Left cardiac atrium (tissue), 4 donors: ENCODE data around the gene NCAPD2. TPM values are rescaled to one million over a fixed set of nuclear protein-coding genes. Genes with fewer than 3 reads are reported as not detected.
"Not testable (repeated sequence)": the region's sequence is repeated elsewhere in the genome, so short reads cannot be mapped to it uniquely, and the experiment has no call there.

Source experiments
- ATAC-seq, 2 donors: fragments of 200-7000 bp; cut with Tn5 transposase; one replicate each; pipeline ENCODE4 v1.9.1; 2020; ENCODE audit warnings: mild to moderate bottlenecking in 2 of 2, moderate library complexity in 2 of 2
- DNase-seq: peaks from one replicate; pipeline ENCODE4 v3.0.0-alpha.2; 2020
- intact Hi-C, 2 donors: fragments of 100-400 bp; cut with DNase I; formaldehyde crosslinking; loops; one replicate each; pipeline versions ENCODE4 v1.14.1 to v1.15.1; 2022 to 2023
- total RNA-seq, 2 donors: library from RNA; stranded (reverse); fragmentation: NEBNext Ultra II Directional; extraction: Animal tissue kit (Norgen Biotek cat#: 25700); gene quantifications; one replicate each; pipeline ENCODE4 v1.2.1, GENCODE V29; 2021
- donor health status: DM: no; HTN: yes; CAD: no.
- donor health status: DM: no; HTN: yes; CAD: no; lungs with severe emphysema.
- donor health status: DM: yes; HTN: yes; CAD: no.
- donor health status: Dilated cardiomyopathy.

Gene NCAPD2
- total RNA-seq, 2 donors from 2014 or later: 12.4 to 15.8 TPM

DNA sequence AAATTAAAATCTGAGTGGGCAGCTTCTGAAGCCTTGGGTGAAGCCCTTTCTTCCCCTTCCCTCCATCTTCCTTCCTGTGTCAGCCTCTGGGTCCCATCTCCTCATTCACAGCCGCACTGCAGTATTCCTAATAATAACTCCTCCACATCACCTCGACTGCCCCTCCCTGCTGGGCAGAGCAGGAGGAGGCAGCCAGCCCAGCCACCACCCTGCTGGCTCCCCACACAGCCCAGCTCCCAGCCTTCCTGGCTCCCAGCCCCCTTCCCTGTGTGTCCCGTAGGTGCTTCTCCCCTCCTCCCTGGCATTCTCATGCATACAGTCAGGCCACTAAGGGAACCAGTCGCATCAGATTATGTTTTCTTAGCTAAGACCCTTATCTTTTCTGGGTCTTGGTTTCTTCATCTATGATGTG lies 58.2 kb downstream of the NCAPD2 start:
- ATAC-seq (peak; percentile 41 to 54), DNase-seq (peak; percentile 75)
- intact Hi-C loops: loop anchor here in 1 of 2 donors (2.0 kb wide), 1 partner anchor 17 kb away; the partner anchor contains the start of gene GAPDH

GRCh38 chr12:6553051-6553868 lies 59.4 kb downstream of the NCAPD2 start:
- peak; percentile 51 for DNase-seq
- intact Hi-C loops: loop anchor here in 1 of 2 donors (2.0 kb wide), 1 partner anchor 18 kb away; the partner anchor contains the start of gene GAPDH
- ATAC-seq: peak; percentile 23 to 36

GRCh38 chr12:6554168-6555017 lies 60.5 kb downstream of the NCAPD2 start:
- intact Hi-C loops: no loop called here
- ATAC-seq: peak; percentile 38 to 42

GRCh38 chr12:6555018-6555691 lies 61.3 kb downstream of the NCAPD2 start:
- peak; percentile 52 for DNase-seq
- ATAC-seq: peak in 1 of 2 donors; percentile 2
- intact Hi-C loops: no loop called here

More at GRCh38 chr12:6554168-6555017, 60.5 kb downstream of the NCAPD2 start:
- peak; percentile 84 for DNase-seq

- intact Hi-C loops, ATAC-seq, DNase-seq: not testable (repeated sequence)
Measured at GRCh38 chr12:6556496-6556817, 62.6 kb downstream of the NCAPD2 start.

- DNase-seq: no peak
Measured at GRCh38 chr12:6556857-6557256, 63.0 kb downstream of the NCAPD2 start.

GRCh38 chr12:6558014-6558760 lies 64.3 kb downstream of the NCAPD2 start:
- ATAC-seq, intact Hi-C loops: not testable (repeated sequence)
- DNase-seq: peak; percentile 57

More at GRCh38 chr12:6556857-6557256, 63.0 kb downstream of the NCAPD2 start:
- intact Hi-C loops: no loop called here
- ATAC-seq: no peak

- ATAC-seq (no peak), DNase-seq (no peak)
- intact Hi-C loops: no loop called here
Measured at GRCh38 chr12:6559500-6559899, 65.6 kb downstream of the NCAPD2 start.

GRCh38 chr12:6560501-6561205 lies 66.8 kb downstream of the NCAPD2 start:
- intact Hi-C loops: no loop called here
- DNase-seq: no peak
- ATAC-seq: no peak

DNA sequence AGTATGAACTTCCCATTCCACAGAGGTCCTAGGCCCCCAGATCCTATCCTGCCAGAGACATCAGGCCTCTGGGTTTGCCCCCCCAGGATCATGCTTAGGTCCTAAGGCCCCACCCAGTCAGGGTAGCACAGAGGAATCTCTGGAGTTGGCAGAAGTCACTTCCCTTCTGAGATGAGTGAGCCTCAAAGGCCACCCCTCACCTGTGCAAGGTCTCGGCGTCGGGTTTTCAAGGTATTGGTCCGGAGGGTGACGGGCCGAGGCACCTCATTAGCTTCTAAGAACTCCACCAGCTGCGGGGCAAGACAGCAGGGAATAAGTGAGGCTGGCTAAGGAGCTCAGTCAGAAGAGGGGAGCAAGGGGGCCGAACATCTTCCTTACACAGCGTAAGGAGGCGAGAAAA lies 69.0 kb downstream of the NCAPD2 start:
- DNase-seq (no peak), ATAC-seq (no peak)
- intact Hi-C loops: no loop called here

DNA sequence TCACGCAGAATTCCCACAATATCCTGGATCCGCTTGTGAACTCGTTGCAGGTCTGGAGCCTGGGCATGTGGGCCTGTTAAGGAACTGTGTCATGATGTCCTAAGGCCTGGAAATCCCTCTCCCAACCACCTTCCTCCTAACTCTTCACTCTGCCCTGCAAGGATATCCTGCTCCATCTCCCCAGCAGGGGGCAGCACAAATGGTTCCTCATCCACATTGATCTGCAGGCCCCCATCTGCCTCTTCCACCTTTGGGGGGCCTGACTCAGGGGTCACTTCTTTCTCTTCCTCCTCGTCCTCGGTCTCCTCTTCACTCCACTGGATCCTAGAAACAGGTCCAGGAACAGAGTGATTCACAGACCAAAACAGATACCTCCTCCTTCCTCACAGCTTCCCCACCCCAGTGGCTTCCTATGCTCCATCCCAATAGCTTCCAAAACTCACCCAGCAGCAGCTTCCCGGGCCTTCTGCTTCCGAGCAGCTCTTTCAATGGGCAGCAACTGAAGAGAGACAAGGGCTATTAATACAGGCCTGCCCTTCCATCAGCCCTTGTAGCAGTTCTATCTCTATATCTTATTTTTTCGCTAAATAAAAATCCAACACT lies 69.6 kb downstream of the NCAPD2 start:
- ATAC-seq (peak in 1 of 2 donors; percentile 5), DNase-seq (peak; percentile 65)
- intact Hi-C loops: no loop called here

GRCh38 chr12:6567112-6567670 lies 73.3 kb downstream of the NCAPD2 start:
- ATAC-seq (no peak), DNase-seq (no peak)
- intact Hi-C loops: loop anchor here in 1 of 2 donors (5.0 kb wide), 1 partner anchor 40 kb away; the partner anchor contains the start of gene CHD4

DNA sequence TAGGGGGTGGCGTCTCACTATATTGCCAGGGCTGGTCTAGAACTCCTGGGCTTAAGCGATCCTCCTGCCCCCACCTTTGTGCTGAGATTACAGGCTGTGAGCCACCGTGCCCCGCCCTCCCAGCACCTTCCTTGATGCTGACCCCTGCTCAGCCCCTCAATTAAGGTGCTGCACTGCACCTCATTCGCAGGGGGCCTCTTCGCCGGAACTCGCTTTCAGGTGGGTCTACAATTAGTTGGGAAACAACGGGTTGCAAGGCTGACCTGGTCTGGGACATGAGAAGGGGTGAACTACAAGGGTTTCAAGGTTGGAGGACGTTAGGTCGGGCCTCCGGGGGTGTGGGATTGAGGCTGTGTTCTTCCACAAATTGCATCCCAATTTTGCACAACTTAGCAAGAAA lies 75.4 kb downstream of the NCAPD2 start:
- intact Hi-C loops: loop anchor here in 1 of 2 donors (5.0 kb wide), 1 partner anchor 38 kb away; the partner anchor contains the start of gene CHD4
- ATAC-seq: no peak
- DNase-seq: no peak

GRCh38 chr12:6569786-6570185 lies 75.9 kb downstream of the NCAPD2 start:
- DNase-seq (no peak), ATAC-seq (no peak)
- intact Hi-C loops: loop anchor here in 1 of 2 donors (5.0 kb wide), 1 partner anchor 38 kb away; the partner anchor contains the start of gene CHD4

DNA sequence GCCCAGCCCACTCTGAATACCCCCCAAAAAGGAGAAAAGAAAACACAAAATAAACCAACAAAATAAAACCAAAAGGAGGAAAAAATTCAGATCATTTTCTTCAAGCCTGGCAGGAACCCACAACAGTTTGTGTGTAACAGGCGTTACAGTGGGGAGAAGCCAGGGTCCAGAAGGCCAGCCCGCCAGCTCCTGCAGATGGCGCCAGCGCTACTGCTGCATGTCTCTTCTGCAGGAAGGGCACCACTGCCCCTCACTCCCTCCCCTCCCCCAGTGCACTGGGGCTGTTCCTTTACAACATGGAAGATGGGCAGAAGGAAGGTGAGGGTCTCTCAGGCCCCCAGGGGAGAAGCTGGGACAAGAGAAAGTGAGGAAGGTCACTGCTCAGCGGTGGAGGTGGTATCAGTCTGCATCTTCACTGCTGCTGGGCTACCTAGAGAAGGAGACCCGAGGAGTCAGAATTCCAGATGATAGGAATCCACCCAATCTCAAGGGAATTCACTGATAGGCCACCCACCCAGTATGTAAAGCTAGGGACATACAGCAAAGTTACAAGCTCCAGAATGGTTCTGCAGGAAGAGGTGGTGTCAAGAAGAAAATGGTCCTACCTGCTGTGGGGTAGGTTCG lies 76.5 kb downstream of the NCAPD2 start:
- intact Hi-C loops: no loop called here
- DNase-seq: peak; percentile 51

GRCh38 chr12:6573001-6573400 lies 79.1 kb downstream of the NCAPD2 start:
- intact Hi-C loops: no loop called here
- no peak for DNase-seq

More for the DNA sequence above, 76.5 kb downstream of the NCAPD2 start:
- ATAC-seq: no peak

More at GRCh38 chr12:6573001-6573400, 79.1 kb downstream of the NCAPD2 start:
- no peak for ATAC-seq
